PFSK-1 (cell line): Measurements from ENCODE around the gene PHACTR3.

ENCODE experiments used
- FOXP2 ChIP-seq: optimal IDR thresholded peaks from 2 replicates; pipeline ENCODE3; 2011; ENCODE audit warnings: borderline replicate concordance, control low read depth, inconsistent platforms; ENCODE audit not compliant: insufficient read depth; ENCODE audit errors: extremely low read length, extremely low read depth
- POLR2AphosphoS5 ChIP-seq: IDR thresholded peaks from 2 replicates; pipeline ENCODE4 v1.6.1; 2012; ENCODE audit warnings: low read depth, mild to moderate bottlenecking, control low read depth, low read length, moderate library complexity
- SIN3A ChIP-seq: IDR thresholded peaks from 2 replicates; pipeline ENCODE4 v1.6.1; 2012; ENCODE audit warnings: mild to moderate bottlenecking, low read length, moderate library complexity, borderline replicate concordance; ENCODE audit not compliant: insufficient read depth
- TAF1 ChIP-seq: IDR thresholded peaks from 2 replicates; pipeline ENCODE4 v1.6.1; 2012; ENCODE audit warnings: low read length, control low read depth, borderline replicate concordance; ENCODE audit not compliant: insufficient read depth
- TF ChIP-seq, protein P1 (sequence below), 2 experiments: IDR thresholded peaks; 2 replicates each; pipeline versions ENCODE4 v1.6.1 to v1.8.0; 2011 to 2012; ENCODE audit warnings: low read depth in 2 of 2, low read length in 2 of 2, control low read depth in 1 of 2, inconsistent platforms in 1 of 2, mild to moderate bottlenecking in 1 of 2, moderate library complexity in 1 of 2; ENCODE audit not compliant: insufficient read depth in 1 of 2

The PHACTR3 gene

GRCh38 chr20:59680148-59680650 is 75.9 kb downstream of the PHACTR3 start:
- TF ChIP-seq SIN3A = no peak
- no peak for TF ChIP-seq POLR2AphosphoS5
- no peak for TF ChIP-seq TAF1
- TF ChIP-seq, protein P1, sequence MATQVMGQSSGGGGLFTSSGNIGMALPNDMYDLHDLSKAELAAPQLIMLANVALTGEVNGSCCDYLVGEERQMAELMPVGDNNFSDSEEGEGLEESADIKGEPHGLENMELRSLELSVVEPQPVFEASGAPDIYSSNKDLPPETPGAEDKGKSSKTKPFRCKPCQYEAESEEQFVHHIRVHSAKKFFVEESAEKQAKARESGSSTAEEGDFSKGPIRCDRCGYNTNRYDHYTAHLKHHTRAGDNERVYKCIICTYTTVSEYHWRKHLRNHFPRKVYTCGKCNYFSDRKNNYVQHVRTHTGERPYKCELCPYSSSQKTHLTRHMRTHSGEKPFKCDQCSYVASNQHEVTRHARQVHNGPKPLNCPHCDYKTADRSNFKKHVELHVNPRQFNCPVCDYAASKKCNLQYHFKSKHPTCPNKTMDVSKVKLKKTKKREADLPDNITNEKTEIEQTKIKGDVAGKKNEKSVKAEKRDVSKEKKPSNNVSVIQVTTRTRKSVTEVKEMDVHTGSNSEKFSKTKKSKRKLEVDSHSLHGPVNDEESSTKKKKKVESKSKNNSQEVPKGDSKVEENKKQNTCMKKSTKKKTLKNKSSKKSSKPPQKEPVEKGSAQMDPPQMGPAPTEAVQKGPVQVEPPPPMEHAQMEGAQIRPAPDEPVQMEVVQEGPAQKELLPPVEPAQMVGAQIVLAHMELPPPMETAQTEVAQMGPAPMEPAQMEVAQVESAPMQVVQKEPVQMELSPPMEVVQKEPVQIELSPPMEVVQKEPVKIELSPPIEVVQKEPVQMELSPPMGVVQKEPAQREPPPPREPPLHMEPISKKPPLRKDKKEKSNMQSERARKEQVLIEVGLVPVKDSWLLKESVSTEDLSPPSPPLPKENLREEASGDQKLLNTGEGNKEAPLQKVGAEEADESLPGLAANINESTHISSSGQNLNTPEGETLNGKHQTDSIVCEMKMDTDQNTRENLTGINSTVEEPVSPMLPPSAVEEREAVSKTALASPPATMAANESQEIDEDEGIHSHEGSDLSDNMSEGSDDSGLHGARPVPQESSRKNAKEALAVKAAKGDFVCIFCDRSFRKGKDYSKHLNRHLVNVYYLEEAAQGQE (IDR thresholded peaks at IDR 0.05; ENCODE audit: insufficient read depth in 1 of 2, low read depth in 2 of 2, low read length in 2 of 2) = no peak
- no peak for TF ChIP-seq FOXP2

DNA sequence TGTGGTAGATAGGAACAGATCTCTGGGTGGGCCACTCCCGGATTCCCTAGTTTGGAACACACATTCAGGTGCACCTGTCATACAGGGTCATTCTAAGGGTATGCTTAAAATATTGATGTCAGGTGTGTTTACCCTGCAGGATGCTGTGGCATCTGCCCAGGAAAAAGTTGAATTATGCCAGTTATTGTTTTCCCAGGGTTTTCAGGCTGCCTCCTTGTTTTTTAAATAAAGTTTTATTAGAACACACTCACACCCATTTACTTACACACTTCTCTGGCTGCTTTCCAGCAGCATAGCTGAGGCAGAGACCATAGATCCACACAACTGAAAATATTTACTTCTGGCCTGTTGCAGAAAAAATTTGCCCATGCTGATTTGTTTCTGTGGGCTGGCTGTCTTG is 76.5 kb downstream of the PHACTR3 start:
- TF ChIP-seq, protein P1 (IDR thresholded peaks at IDR 0.05; ENCODE audit: insufficient read depth in 1 of 2, low read depth in 2 of 2, low read length in 2 of 2) = no peak
- TF ChIP-seq SIN3A = no peak
- TF ChIP-seq TAF1 = no peak
- TF ChIP-seq FOXP2 = no peak
- TF ChIP-seq POLR2AphosphoS5 = no peak

GRCh38 chr20:59682603-59683002 is 78.3 kb downstream of the PHACTR3 start:
- no peak for TF ChIP-seq SIN3A
- no peak for TF ChIP-seq FOXP2
- TF ChIP-seq, protein P1 (IDR thresholded peaks at IDR 0.05; ENCODE audit: insufficient read depth in 1 of 2, low read depth in 2 of 2, low read length in 2 of 2) = no peak
- no peak for TF ChIP-seq TAF1
- TF ChIP-seq POLR2AphosphoS5 = no peak

DNA sequence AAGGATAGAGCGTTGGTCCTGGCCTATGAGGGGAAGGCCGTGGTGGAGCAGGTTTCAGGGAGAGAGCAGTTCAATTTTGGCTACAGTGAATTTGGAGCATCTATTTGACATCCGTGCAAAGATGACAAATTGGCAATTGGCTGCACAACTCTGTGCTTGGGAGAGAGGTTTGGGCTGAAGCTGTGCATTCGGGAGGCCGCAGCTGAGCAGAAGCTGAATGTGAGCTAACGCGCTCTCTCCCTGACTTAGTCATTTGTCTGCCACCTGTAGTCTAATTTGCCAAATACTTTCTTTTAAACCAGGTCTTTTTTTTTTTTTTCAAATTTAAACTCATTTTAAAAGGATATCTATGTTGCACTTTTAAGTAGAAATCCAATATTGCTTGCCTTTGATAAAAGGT is 78.8 kb downstream of the PHACTR3 start:
- TF ChIP-seq FOXP2 = no peak
- TF ChIP-seq, protein P1 (IDR thresholded peaks at IDR 0.05; ENCODE audit: insufficient read depth in 1 of 2, low read depth in 2 of 2, low read length in 2 of 2) = no peak
- TF ChIP-seq SIN3A = no peak
- TF ChIP-seq TAF1 = no peak
- TF ChIP-seq POLR2AphosphoS5 = no peak

GRCh38 chr20:59684685-59685242 is 80.4 kb downstream of the PHACTR3 start:
- TF ChIP-seq, protein P1 (IDR thresholded peaks at IDR 0.05; ENCODE audit: insufficient read depth in 1 of 2, low read depth in 2 of 2, low read length in 2 of 2) = no peak
- no peak for TF ChIP-seq TAF1
- no peak for TF ChIP-seq POLR2AphosphoS5
- TF ChIP-seq FOXP2 = no peak
- no peak for TF ChIP-seq SIN3A
